ENCODE measurements around the gene WDR70. TPM values are rescaled to one million over a fixed set of nuclear protein-coding genes. Genes with fewer than 3 reads are reported as not detected.

WDR70 gene
- total and polyA plus RNA-seq, 2 of the 8 experiments (the other 6 are each of a cell fraction or from before 2014, with no cell fraction given) = 10.6 to 37.4 TPM

DNA sequence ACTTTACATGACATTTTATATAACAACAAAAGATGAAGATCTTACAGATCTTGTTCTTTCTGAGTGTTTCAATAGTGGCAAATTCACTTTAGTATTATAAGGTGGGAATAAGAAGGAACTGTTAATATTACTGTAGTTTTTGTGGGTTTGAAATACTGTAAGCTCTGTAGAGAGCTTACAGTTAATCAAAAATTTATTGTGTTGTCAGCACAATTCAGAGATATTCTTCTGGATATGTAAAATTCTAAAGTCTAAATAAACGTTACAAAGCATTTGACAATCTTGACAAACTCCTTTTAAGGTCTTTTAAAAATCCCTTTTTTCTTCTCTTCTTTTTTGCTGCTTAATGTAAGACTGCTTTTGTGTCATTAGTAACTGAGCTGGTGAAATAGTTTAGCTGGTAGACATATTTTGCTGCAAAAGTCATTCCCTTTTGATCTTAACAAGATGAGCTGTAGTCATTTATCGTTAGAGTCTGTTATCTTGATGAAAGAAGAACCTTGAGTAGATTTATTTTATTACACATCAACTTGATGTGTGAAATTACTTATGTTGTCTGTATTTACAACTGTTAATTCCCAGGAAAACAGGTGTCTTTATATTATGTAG is 186.0 kb downstream of the WDR70 start:
- Histone ChIP-seq H4K5ac (ENCODE audit: insufficient read length, low read depth, low read length) (no peak overlapping the region), H4K91ac (replicated peaks; ENCODE audit: insufficient read length, low read length) (no peak overlapping the region), H3K79me1 (ENCODE audit: low read depth, low read length) (no peaks in the 10 kb centered on the region), H3K9ac (replicated peaks in 1 of 4; ENCODE audit: extremely low read depth in 1 of 4, low read depth in 3 of 4, low read length in 3 of 4) (no peak overlapping the region), H3K27ac (ENCODE audit: low read depth, low read length) (no peak overlapping the region), H2BK5ac (ENCODE audit: low read depth, low read length) (no peak overlapping the region), H3K18ac (ENCODE audit: extremely low read depth, low read length) (no peak overlapping the region), H3K14ac (ENCODE audit: insufficient read length) (no peak overlapping the region), H3K4me1 (replicated peaks in 1 of 4; ENCODE audit: control insufficient read depth in 3 of 4, insufficient read depth in 4 of 4, low read length in 3 of 4) (no peaks in the 10 kb centered on the region), H2BK20ac (ENCODE audit: low read length) (no peak overlapping the region), H3K23me2 (ENCODE audit: low read depth, low read length) (no peaks in the 10 kb centered on the region), H2BK12ac (ENCODE audit: low read depth, low read length) (no peak overlapping the region), H3K4ac (replicated peaks; ENCODE audit: insufficient read length, low read depth, low read length) (no peak overlapping the region), H2BK120ac (replicated peaks; ENCODE audit: low read depth, low read length) (no peak overlapping the region), H3K56ac (replicated peaks; ENCODE audit: insufficient read length, low read depth, low read length) (no peak overlapping the region), H3K23ac (ENCODE audit: insufficient read length) (no peak overlapping the region), H4K8ac (ENCODE audit: extremely low read depth, insufficient read depth, low read length) (no peak overlapping the region), H2BK15ac (ENCODE audit: low read length) (no peak overlapping the region), H3K79me2 (ENCODE audit: control insufficient read depth in 1 of 2, insufficient read depth in 2 of 2, low read length in 2 of 2) (no peaks in the 10 kb centered on the region), H3K4me2 (ENCODE audit: insufficient read depth in 1 of 2, low read depth in 2 of 2, low read length in 2 of 2) (no peak overlapping the region), H2AK5ac (ENCODE audit: low read depth, low read length) (no peak overlapping the region), H4K20me1 (replicated peaks in 1 of 2; ENCODE audit: control insufficient read depth in 1 of 2, insufficient read depth in 2 of 2, low read length in 2 of 2) (no peaks in the 10 kb centered on the region), H3K27me3 (replicated peaks in 1 of 4; ENCODE audit: control insufficient read depth in 3 of 4, extremely low read depth in 1 of 4, insufficient read depth in 3 of 4, low read length in 3 of 4) (no peaks in the 10 kb centered on the region), H2AFZ (ENCODE audit: low read length) (no peak overlapping the region), H3K36me3 (ENCODE audit: control insufficient read depth in 2 of 4, insufficient read depth in 4 of 4, low read length in 3 of 4) (no peaks in the 10 kb centered on the region), H3K9me3 (ENCODE audit: insufficient read depth in 2 of 2, low read depth in 1 of 2, low read length in 1 of 2) (no peaks in the 10 kb centered on the region; a peak in 1 of 4 replicates), H3K4me3 (ENCODE audit: extremely low read depth in 1 of 4, insufficient read depth in 2 of 4, low read depth in 3 of 4, low read length in 4 of 4) (no peak overlapping the region)
- FAIRE-seq = no peak
- ChIA-PET POLR2A (ENCODE audit: partially characterized antibody) (no interaction called here), CTCF (ENCODE audit: partially characterized antibody) (interaction anchor here (1.1 to 1.9 kb wide), 3 partner anchors 15 to 162 kb away, joined by 3 to 6 read pairs (median 4); no protein-coding TSS in a partner anchor)
- WGBS, 2 experiments (ENCODE audit: extremely low coverage in 1 of 2, insufficient coverage in 1 of 2, insufficient read length in 1 of 2, insufficient replicate concordance in 2 of 2, low coverage in 1 of 2, low lambda C conversion rate in 2 of 2, missing lambda C conversion rate in 1 of 2) = 85% methylated on average over 2 of the region's 2 CpGs; no CpG with 5 or more reads in 1 of the 2 experiments
- DNase-seq (ENCODE audit: low read depth in 1 of 2, low spot score in 2 of 2) = no peak
- TF ChIP-seq EP300 (IDR thresholded peaks at IDR 0.05; ENCODE audit: borderline replicate concordance in 1 of 2, low read depth in 2 of 2, low read length in 2 of 2) = no peak
- no peak for TF ChIP-seq HDAC6 (IDR thresholded peaks at IDR 0.05; ENCODE audit: low read depth, low read length)
- TF ChIP-seq ZNF274 (IDR thresholded peaks at IDR 0.05; ENCODE audit: borderline replicate concordance, extremely low read depth, low read length) = no peak
- no peak for TF ChIP-seq RBBP5 (IDR thresholded peaks at IDR 0.05; ENCODE audit: borderline replicate concordance, low read depth, low read length)
- no peak for TF ChIP-seq RFX5 (IDR thresholded peaks at IDR 0.05; ENCODE audit: borderline replicate concordance, low read depth, low read length)
- TF ChIP-seq, protein P1, sequence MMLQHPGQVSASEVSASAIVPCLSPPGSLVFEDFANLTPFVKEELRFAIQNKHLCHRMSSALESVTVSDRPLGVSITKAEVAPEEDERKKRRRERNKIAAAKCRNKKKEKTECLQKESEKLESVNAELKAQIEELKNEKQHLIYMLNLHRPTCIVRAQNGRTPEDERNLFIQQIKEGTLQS (IDR thresholded peaks at IDR 0.05; ENCODE audit: insufficient read depth, low read depth, low read length) = no peak
- TF ChIP-seq, protein P2, sequence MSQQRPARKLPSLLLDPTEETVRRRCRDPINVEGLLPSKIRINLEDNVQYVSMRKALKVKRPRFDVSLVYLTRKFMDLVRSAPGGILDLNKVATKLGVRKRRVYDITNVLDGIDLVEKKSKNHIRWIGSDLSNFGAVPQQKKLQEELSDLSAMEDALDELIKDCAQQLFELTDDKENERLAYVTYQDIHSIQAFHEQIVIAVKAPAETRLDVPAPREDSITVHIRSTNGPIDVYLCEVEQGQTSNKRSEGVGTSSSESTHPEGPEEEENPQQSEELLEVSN (IDR thresholded peaks at IDR 0.05) = no peak
- TF ChIP-seq EGR1 (IDR thresholded peaks at IDR 0.05; ENCODE audit: borderline replicate concordance, low read depth, low read length) = no peak
- TF ChIP-seq POLR2A (IDR thresholded peaks at IDR 0.05; ENCODE audit: control extremely low read depth in 1 of 2, low read depth in 2 of 2, low read length in 2 of 2) = no peak
- no peak for TF ChIP-seq SP2 (IDR thresholded peaks at IDR 0.05; ENCODE audit: low read length)
- no peak for TF ChIP-seq PHF8 (conservative IDR thresholded peaks at IDR 0.05; ENCODE audit: low read depth, low read length)
- no peak for TF ChIP-seq TAF1 (IDR thresholded peaks at IDR 0.05; ENCODE audit: low read depth, low read length)
- TF ChIP-seq CBX5 (IDR thresholded peaks at IDR 0.05; ENCODE audit: low read depth, low read length) = no peak
